ENCODE data around the gene NTHL1. TPM values are rescaled to one million over a fixed set of nuclear protein-coding genes. Genes with fewer than 3 reads are reported as not detected.

NTHL1 gene
- total and polyA plus RNA-seq, 10 of the 15 experiments (the other 5 are each of a cell fraction or from before 2014, with no cell fraction given) = 0.85 to 54.7 (median 39.0) TPM

- Histone ChIP-seq H3K9me3 (replicated peaks; ENCODE audit: control insufficient read depth, insufficient read depth, low read length) (no peaks in the 10 kb centered on the region), H3K9ac (ENCODE audit: control insufficient read depth, insufficient read depth, low read length) (no peak overlapping the region), H3K36me3 (ENCODE audit: control insufficient read depth in 2 of 2, insufficient read depth in 2 of 2, low read length in 1 of 2) (peaks cover 3 to 46% of the 10 kb centered on the region in 2 experiments), H4K20me1 (ENCODE audit: control insufficient read depth, insufficient read depth) (peaks cover 6% of the 10 kb centered on the region), H3K4me3 (no peak overlapping the region), H3K27ac (ENCODE audit: control insufficient read depth, insufficient read depth) (no peak overlapping the region), H3K27me3 (replicated peaks in 1 of 2; ENCODE audit: control insufficient read depth in 2 of 2, insufficient read depth in 2 of 2, low read length in 1 of 2) (no peaks in the 10 kb centered on the region), H3K4me1 (ENCODE audit: control insufficient read depth, insufficient read depth, low read length) (peaks cover 7% of the 10 kb centered on the region), H3K79me2 (ENCODE audit: control insufficient read depth, insufficient read depth, low read length) (peaks cover 13% of the 10 kb centered on the region), H2AFZ (ENCODE audit: control insufficient read depth, low read depth, low read length) (no peak overlapping the region), H3K4me2 (ENCODE audit: control insufficient read depth, insufficient read depth) (no peak overlapping the region)
- FAIRE-seq (no peak), ATAC-seq (no peak), DNase-seq (ENCODE audit: low read depth, low spot score) (no peak)
- ChIA-PET CTCF (interaction anchor here (1.4 kb wide), 1 partner anchor 34 kb away, joined by 4 read pairs; no protein-coding TSS in a partner anchor), POLR2A (interaction anchor here (0.5 kb wide), 1 partner anchor 161 kb away, joined by 3 read pairs; no protein-coding TSS in a partner anchor), SMC1A (ENCODE audit: uncharacterized antibody, unreplicated experiment) (no interaction called here), RAD21 (ENCODE audit: unreplicated experiment) (interaction anchor here (0.5 kb wide), 1 partner anchor 450 kb away, joined by 3 read pairs; no protein-coding TSS in a partner anchor)
- intact Hi-C loops (cut with micrococcal nuclease; ENCODE audit: unreplicated experiment) = no loop called here
- in situ Hi-C loops (cut with MboI) = no loop called here
- 95% methylated on average over 28 of the region's 28 CpGs for WGBS (ENCODE audit: insufficient coverage, insufficient replicate concordance, low lambda C conversion rate, missing lambda C conversion rate)
- no TSS peak for BruUV-seq (replicated peaks)
- TF ChIP-seq POLR2A (IDR thresholded peaks at IDR 0.05; ENCODE audit: low read depth, low read length) = peak; percentile 24; the same call in 1 of the 2 replicates
- TF ChIP-seq GATAD2B (conservative IDR thresholded peaks at IDR 0.05; ENCODE audit: low read depth) = no peak
These were observed 47.6 kb downstream of the NTHL1 start for GRCh38 chr16:1999866-2000514.

- 95% methylated on average over 30 of the region's 39 CpGs for WGBS (ENCODE audit: insufficient coverage, insufficient replicate concordance, low lambda C conversion rate, missing lambda C conversion rate)
- no peak overlapping the region for H3K4me2 ChIP-seq (ENCODE audit: control insufficient read depth, insufficient read depth)
- 0 out of 2 replicates have a peak, but pooled peaks cover under 1% of the 10 kb centered on the region for H3K4me1 ChIP-seq (ENCODE audit: control insufficient read depth, insufficient read depth, low read length)
- ChIA-PET CTCF (no interaction called here), SMC1A (ENCODE audit: uncharacterized antibody, unreplicated experiment) (no interaction called here), POLR2A (no interaction called here), RAD21 (ENCODE audit: unreplicated experiment) (interaction anchor here (0.5 kb wide), 1 partner anchor 451 kb away, joined by 3 read pairs; no protein-coding TSS in a partner anchor)
- TSS peak; percentile 17 for BruUV-seq (replicated peaks)
- H2AFZ ChIP-seq (ENCODE audit: control insufficient read depth, low read depth, low read length) = no peak overlapping the region
- no peak for DNase-seq (ENCODE audit: low read depth, low spot score)
- in situ Hi-C loops (cut with MboI) = no loop called here
- peaks cover 6% of the 10 kb centered on the region for H4K20me1 ChIP-seq (ENCODE audit: control insufficient read depth, insufficient read depth)
- no peak for TF ChIP-seq MEF2A (IDR thresholded peaks at IDR 0.05; ENCODE audit: insufficient read depth, low read depth, low read length)
- TF ChIP-seq POLR2A (IDR thresholded peaks at IDR 0.05; ENCODE audit: low read depth, low read length) = peak; percentile 52
- TF ChIP-seq KLF5 (IDR thresholded peaks at IDR 0.05; ENCODE audit: partially characterized antibody) = no peak
- TF ChIP-seq NFXL1 (IDR thresholded peaks at IDR 0.05; ENCODE audit: borderline replicate concordance) = no peak
- no peak overlapping the region for H3K4me3 ChIP-seq
- no peak overlapping the region for H3K27ac ChIP-seq (ENCODE audit: control insufficient read depth, insufficient read depth)
- H3K36me3 ChIP-seq (ENCODE audit: control insufficient read depth in 2 of 2, insufficient read depth in 2 of 2, low read length in 1 of 2) = peaks cover 3 to 46% of the 10 kb centered on the region in 2 experiments
- FAIRE-seq = no peak
- H3K27me3 ChIP-seq (replicated peaks in 1 of 2; ENCODE audit: control insufficient read depth in 2 of 2, insufficient read depth in 2 of 2, low read length in 1 of 2) = no peaks in the 10 kb centered on the region
- peaks cover 4% of the 10 kb centered on the region for H3K79me2 ChIP-seq (ENCODE audit: control insufficient read depth, insufficient read depth, low read length)
- H3K9ac ChIP-seq (ENCODE audit: control insufficient read depth, insufficient read depth, low read length) = no peak overlapping the region
- no peak for ATAC-seq
- H3K9me3 ChIP-seq (replicated peaks; ENCODE audit: control insufficient read depth, insufficient read depth, low read length) = no peaks in the 10 kb centered on the region
- intact Hi-C loops (cut with micrococcal nuclease; ENCODE audit: unreplicated experiment) = no loop called here
These were observed 48.5 kb downstream of the NTHL1 start for GRCh38 chr16:1998852-1999801.
